ENCODE results near the gene CLIC6. TPM values are rescaled to one million over a fixed set of nuclear protein-coding genes. Genes with fewer than 3 reads are reported as not detected.

CLIC6 gene
- total RNA-seq, 2 donors from 2014 or later = 2.8 to 7.3 TPM

DNA sequence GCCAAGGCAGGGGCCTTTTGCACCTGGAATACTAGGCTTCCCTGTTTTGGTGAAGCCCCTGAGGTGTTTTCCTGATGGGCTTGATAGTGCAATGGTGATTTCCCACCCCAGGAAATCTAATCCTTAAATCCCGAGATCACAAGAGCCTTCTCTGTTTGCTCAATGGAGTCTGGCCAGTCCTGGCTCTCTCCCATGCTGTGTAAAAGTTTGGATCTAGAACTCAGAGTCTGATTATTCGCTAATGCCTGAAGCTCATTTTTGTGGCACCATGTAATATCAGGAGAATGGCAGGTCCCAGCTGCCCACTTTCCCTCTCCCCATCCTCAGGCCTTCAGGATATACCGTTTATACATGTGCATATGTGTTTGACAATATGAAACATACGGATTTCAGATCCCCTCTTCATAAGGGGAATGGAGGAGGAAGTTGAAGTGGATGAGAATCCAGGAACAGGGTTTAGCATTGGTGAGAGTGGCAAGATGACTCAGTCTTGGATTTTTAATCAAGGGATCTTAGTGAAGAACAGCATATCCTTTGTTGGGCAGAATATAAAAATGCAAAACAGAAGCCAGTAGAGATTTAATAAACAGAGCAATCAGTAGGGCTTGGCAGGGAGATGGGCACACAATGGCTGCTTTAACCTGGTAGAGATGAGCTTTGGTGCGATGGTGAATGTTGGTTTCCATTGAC, 62.1 kb downstream of the CLIC6 start:
- Histone ChIP-seq H3K27ac (no peak overlapping the region), H3K4me3 (no peak overlapping the region), H3K4me1 (ENCODE audit: control insufficient read depth in 1 of 2, low read depth in 2 of 2) (no peaks in the 10 kb centered on the region), H3K9me3 (no peaks in the 10 kb centered on the region), H3K36me3 (no peaks in the 10 kb centered on the region), H3K27me3 (replicated peaks; ENCODE audit: insufficient read depth) (no peaks in the 10 kb centered on the region)
- TF ChIP-seq, protein P1, sequence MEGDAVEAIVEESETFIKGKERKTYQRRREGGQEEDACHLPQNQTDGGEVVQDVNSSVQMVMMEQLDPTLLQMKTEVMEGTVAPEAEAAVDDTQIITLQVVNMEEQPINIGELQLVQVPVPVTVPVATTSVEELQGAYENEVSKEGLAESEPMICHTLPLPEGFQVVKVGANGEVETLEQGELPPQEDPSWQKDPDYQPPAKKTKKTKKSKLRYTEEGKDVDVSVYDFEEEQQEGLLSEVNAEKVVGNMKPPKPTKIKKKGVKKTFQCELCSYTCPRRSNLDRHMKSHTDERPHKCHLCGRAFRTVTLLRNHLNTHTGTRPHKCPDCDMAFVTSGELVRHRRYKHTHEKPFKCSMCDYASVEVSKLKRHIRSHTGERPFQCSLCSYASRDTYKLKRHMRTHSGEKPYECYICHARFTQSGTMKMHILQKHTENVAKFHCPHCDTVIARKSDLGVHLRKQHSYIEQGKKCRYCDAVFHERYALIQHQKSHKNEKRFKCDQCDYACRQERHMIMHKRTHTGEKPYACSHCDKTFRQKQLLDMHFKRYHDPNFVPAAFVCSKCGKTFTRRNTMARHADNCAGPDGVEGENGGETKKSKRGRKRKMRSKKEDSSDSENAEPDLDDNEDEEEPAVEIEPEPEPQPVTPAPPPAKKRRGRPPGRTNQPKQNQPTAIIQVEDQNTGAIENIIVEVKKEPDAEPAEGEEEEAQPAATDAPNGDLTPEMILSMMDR (IDR thresholded peaks at IDR 0.05) = no peak
- DNase-seq (ENCODE audit: low spot score) (no peak), ATAC-seq (ENCODE audit: insufficient number of reproducible peaks, low FRiP score, low read depth) (no peak)

DNA sequence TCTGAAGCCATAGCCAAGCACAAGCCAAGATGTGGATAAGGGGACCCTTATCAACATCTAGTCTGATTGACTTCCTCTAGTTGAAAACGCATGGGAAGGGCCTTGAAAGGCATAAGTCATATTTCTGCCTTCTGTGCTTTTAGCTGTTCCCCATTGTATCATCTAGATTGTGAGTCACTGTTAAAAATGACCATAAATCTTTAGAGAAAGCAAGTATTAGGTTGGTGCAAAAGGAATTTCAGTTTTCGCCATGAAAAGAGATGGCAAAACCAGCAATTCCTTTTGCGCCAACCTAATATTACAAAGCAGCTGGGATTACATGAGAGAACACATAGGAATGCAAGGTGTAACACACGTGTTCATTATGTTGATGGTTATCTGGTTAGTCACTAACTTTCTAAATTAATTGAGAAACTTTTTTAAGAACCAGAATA, 63.6 kb downstream of the CLIC6 start:
- Histone ChIP-seq H3K4me3 (no peak overlapping the region), H3K9me3 (no peaks in the 10 kb centered on the region), H3K4me1 (ENCODE audit: control insufficient read depth in 1 of 2, low read depth in 2 of 2) (no peaks in the 10 kb centered on the region), H3K27me3 (replicated peaks; ENCODE audit: insufficient read depth) (no peaks in the 10 kb centered on the region), H3K36me3 (no peaks in the 10 kb centered on the region), H3K27ac (no peak overlapping the region)
- DNase-seq (ENCODE audit: low spot score) (no peak), ATAC-seq (ENCODE audit: insufficient number of reproducible peaks, low FRiP score, low read depth) (no peak)
- TF ChIP-seq, protein P1 (IDR thresholded peaks at IDR 0.05) = no peak

DNA sequence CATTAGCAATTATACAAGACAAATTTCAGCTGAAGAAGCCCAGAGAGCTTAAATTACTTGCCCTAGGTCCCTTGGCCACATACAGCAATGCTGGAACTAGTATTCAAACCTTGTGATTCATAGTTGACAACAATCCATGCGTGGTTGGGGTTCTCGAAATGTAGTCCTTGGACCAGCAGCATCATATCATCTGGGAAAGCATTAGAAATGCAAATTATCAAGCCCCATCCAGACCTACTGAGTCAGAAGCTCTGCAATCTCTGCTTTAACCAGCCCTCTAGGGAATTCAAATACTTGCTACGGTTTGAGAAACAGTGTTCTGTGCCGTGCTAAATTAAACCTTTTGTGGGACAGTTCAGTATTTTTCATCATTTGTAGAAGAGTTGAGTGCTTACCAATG, 65.1 kb downstream of the CLIC6 start:
- H3K36me3 ChIP-seq = no peaks in the 10 kb centered on the region
- no peak overlapping the region for H3K4me3 ChIP-seq
- H3K27me3 ChIP-seq (replicated peaks; ENCODE audit: insufficient read depth) = no peaks in the 10 kb centered on the region
- no peak for ATAC-seq (ENCODE audit: insufficient number of reproducible peaks, low FRiP score, low read depth)
- no peak overlapping the region for H3K27ac ChIP-seq
- no peaks in the 10 kb centered on the region for H3K4me1 ChIP-seq (ENCODE audit: control insufficient read depth in 1 of 2, low read depth in 2 of 2)
- TF ChIP-seq, protein P1 (IDR thresholded peaks at IDR 0.05) = no peak
- H3K9me3 ChIP-seq = no peaks in the 10 kb centered on the region
- DNase-seq (ENCODE audit: low spot score) = no peak

DNA sequence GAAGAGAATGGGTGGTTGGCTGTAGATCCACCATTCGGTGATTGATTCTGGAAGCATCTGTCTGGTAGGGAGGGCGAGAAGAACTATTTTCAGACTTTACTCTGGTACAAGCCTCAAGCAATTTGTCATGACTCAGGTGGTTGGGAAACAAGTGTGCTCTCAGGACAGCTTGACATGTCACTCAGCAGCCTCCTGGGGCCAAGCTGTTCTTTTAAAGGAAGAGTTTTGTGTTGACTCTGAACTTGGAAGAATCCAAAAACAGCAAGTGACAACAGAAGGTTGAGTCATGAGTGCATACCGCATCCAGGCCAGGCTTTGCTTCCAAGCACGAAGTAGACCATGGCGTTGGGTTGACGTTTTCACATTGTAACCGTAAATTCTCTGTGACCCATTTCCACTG, 65.9 kb downstream of the CLIC6 start:
- no peak for ATAC-seq (ENCODE audit: insufficient number of reproducible peaks, low FRiP score, low read depth)
- no peak for DNase-seq (ENCODE audit: low spot score)
- Histone ChIP-seq H3K4me1 (ENCODE audit: control insufficient read depth in 1 of 2, low read depth in 2 of 2) (no peaks in the 10 kb centered on the region), H3K27me3 (replicated peaks; ENCODE audit: insufficient read depth) (no peaks in the 10 kb centered on the region), H3K9me3 (no peaks in the 10 kb centered on the region), H3K4me3 (no peak overlapping the region), H3K36me3 (no peaks in the 10 kb centered on the region), H3K27ac (no peak overlapping the region)
- TF ChIP-seq, protein P1 (IDR thresholded peaks at IDR 0.05) = no peak

DNA sequence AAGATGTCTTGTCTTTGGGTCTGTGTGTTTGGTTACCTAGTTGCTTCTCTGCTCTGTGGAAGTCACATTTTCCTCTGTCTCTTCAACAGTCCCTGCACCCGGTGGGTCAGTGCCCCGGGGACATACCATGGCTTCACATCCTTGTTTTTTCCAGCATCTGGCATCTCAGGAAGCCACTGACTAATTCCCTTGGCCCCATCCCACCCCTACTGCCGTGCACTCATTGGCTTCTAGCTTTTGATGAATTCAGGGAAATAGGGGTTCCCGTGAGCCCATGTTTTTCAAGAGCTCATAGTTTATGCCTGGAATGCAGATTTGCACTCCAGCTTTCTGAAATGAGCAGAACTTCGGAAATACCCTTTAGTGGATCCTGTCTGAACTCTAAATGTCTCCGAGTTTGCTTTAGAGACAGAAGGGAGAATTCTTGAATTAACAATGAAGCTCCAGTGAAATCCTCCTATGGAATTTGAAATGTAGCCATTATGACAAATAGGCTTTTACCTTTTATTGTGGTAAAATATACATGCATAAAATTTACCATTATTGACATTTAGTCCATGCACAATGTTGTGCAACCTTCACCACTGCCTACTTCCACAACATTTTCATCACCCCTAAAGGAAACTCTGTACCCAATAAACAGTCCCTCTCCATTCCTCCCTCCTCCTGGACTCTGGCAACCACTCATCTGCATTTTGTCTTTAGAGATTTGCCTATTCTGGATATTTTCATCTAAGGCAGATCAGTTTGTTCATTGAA, 67.5 kb downstream of the CLIC6 start:
- DNase-seq (ENCODE audit: low spot score) (no peak), ATAC-seq (ENCODE audit: insufficient number of reproducible peaks, low FRiP score, low read depth) (no peak)
- H3K27ac ChIP-seq = no peak overlapping the region
- H3K4me3 ChIP-seq = no peak overlapping the region
- TF ChIP-seq, protein P1 (IDR thresholded peaks at IDR 0.05) = no peak
- H3K36me3 ChIP-seq = no peaks in the 10 kb centered on the region
- no peaks in the 10 kb centered on the region for H3K4me1 ChIP-seq (ENCODE audit: control insufficient read depth in 1 of 2, low read depth in 2 of 2)
- no peaks in the 10 kb centered on the region for H3K9me3 ChIP-seq
- no peaks in the 10 kb centered on the region for H3K27me3 ChIP-seq (replicated peaks; ENCODE audit: insufficient read depth)
